Muscle of leg (tissue), 11 donors: ENCODE results near the gene ABLIM2. TPM values are rescaled to one million over a fixed set of nuclear protein-coding genes. Genes with fewer than 3 reads are reported as not detected.

Experiments used
- DNase-seq: peaks from one replicate; pipeline ENCODE4 v3.0.0; 2013
- H3K27ac ChIP-seq: one replicate; pipeline ENCODE4 v1.5.1; 2013; ENCODE audit warnings: mild to moderate bottlenecking, low read length, control low read depth
- H3K27me3 ChIP-seq: one replicate; pipeline ENCODE4 v1.6.1; 2013; ENCODE audit warnings: low read length; ENCODE audit not compliant: control insufficient read depth, insufficient read depth
- H3K36me3 ChIP-seq: one replicate; pipeline ENCODE4 v1.6.1; 2013; ENCODE audit warnings: low read length; ENCODE audit not compliant: control insufficient read depth, insufficient read depth
- H3K4me1 ChIP-seq: one replicate; pipeline ENCODE4 v1.6.1; 2013; ENCODE audit warnings: low read length; ENCODE audit not compliant: control insufficient read depth, insufficient read depth
- H3K4me3 ChIP-seq: one replicate; pipeline ENCODE4 v1.5.1; 2013; ENCODE audit warnings: low read length, control low read depth
- H3K9me3 ChIP-seq: replicated peaks from 2 replicates; pipeline ENCODE4 v1.6.1; 2013; ENCODE audit warnings: low read depth, low read length; ENCODE audit not compliant: control insufficient read depth
- WGBS: methylation state at CpG from one replicate; pipeline ENCODE4 v1.1.5; 2013; ENCODE audit warnings: missing lambda C conversion rate; ENCODE audit not compliant: insufficient coverage; 5-methylcytosine and 5-hydroxymethylcytosine counted together
- polyA plus RNA-seq, 8 donors: library from polyadenylated mRNA; unstranded; fragments of 120-200 nt; gene quantifications; one replicate each; pipeline versions ENCODE4 v1.2.1 to v1.2.3, GENCODE V29; 2013; ENCODE audit warnings: inconsistent platforms in 1 of 8, low replicate concordance in 1 of 8; ENCODE audit not compliant: insufficient read length in 8 of 8, insufficient read depth in 1 of 8
- total RNA-seq: library from RNA; stranded (reverse); fragments of 120-200 nt; gene quantifications from one replicate; pipeline ENCODE4 v1.2.4, GENCODE V29; 2013

The ABLIM2 gene
- total and polyA plus RNA-seq, 9 donors, result 3.1 to 10.5 (median 5.7) TPM

DNA sequence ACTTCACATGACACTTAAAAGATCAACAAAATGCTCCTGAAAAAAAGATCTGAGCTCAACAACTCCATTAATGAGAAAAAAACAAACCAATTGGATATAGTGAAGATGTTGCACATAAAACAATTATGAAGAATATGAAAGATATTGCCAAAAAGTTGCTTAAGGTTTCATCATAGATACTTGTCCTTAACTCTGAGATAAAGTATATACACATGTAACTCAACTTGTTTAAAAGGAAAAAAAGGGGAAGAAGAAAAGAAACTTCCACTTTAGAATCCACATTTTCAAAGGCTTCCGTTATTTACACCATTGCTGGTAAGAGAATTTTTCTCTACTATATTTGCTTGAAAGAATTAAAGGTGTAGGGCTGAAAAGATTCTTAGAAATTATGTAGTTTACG, 221.6 kb downstream of the ABLIM2 start:
- peaks cover 6% of the 10 kb centered on the region for H3K9me3 ChIP-seq
- whole genome bisulfite sequencing, result no CpG with 5 or more reads among the region's 2 CpGs
- H3K4me1 ChIP-seq, result peaks cover 14% of the 10 kb centered on the region
- peaks cover 6% of the 10 kb centered on the region for H3K36me3 ChIP-seq
- peaks cover 4% of the 10 kb centered on the region for H3K27me3 ChIP-seq
- H3K4me3 ChIP-seq, result no peak overlapping the region
- no peak for DNase-seq
- no peak overlapping the region for H3K27ac ChIP-seq

- H3K27ac ChIP-seq, result no peak overlapping the region
- peaks cover 24% of the 10 kb centered on the region for H3K4me1 ChIP-seq
- H3K36me3 ChIP-seq, result peaks cover 6% of the 10 kb centered on the region
- no peak for DNase-seq
- H3K27me3 ChIP-seq, result peaks cover 4% of the 10 kb centered on the region
- H3K4me3 ChIP-seq, result no peak overlapping the region
- WGBS, result 40% methylated on average over 7 of the region's 14 CpGs
- H3K9me3 ChIP-seq, result peaks cover 6% of the 10 kb centered on the region
Observed at GRCh38 chr4:7933651-7934510, 224.7 kb downstream of the ABLIM2 start.

- DNase-seq, result peak; percentile 79
- Histone ChIP-seq H3K9me3 (peaks cover 6% of the 10 kb centered on the region), H3K27me3 (no peaks in the 10 kb centered on the region), H3K4me3 (no peak overlapping the region), H3K36me3 (peaks cover 6% of the 10 kb centered on the region), H3K27ac (no peak overlapping the region), H3K4me1 (peaks cover 17% of the 10 kb centered on the region)
- WGBS, result no CpG with 5 or more reads among the region's 1 CpG
Observed at GRCh38 chr4:7932287-7932686, 226.3 kb downstream of the ABLIM2 start.

DNA sequence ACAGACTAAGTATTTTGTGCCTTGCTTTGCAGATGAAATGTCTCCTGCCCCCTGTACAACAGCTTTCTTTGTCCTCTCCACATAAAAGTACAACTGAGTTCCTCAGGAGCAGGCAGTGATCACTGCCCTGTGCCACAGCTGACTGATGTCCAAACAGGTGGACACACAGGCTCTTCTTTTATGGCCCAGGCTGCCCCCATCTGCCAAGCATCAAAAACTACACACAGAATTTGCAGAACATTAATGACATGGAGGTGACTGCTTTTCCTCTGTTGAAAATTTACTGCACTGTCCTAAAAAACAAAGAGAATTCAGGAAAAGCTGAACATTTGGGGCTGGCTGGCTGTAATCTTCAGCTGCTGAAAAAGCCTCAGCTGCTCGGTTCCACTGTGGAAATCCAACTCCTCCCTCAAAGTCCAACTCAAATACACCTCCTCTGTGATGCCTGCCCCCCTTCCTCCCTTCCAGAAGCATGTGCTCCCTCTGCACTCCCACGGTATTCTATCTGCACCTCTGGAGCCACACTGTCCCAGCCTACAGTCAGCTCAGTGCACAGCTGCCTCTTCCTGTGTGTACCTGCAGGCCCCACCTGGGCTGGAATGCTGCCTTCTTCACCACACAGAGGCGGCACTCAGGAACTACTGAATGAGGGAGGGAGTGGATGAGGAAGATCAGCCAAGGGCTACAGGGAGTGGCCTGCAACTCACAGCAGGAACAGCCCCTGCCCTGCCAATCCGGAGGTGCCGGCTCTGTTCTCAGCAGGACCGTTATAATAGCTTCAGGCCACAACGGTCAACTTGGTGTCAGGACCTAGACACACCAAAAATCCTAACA, 229.3 kb downstream of the ABLIM2 start:
- H3K36me3 ChIP-seq, result peaks cover 6% of the 10 kb centered on the region
- no peak overlapping the region for H3K4me3 ChIP-seq
- 5% methylated on average over 5 of the region's 7 CpGs for WGBS
- no peaks in the 10 kb centered on the region for H3K27me3 ChIP-seq
- peak; percentile 75 for DNase-seq
- peaks cover 6% of the 10 kb centered on the region for H3K9me3 ChIP-seq
- H3K4me1 ChIP-seq, result peaks cover 25% of the 10 kb centered on the region
- no peak overlapping the region for H3K27ac ChIP-seq

DNA sequence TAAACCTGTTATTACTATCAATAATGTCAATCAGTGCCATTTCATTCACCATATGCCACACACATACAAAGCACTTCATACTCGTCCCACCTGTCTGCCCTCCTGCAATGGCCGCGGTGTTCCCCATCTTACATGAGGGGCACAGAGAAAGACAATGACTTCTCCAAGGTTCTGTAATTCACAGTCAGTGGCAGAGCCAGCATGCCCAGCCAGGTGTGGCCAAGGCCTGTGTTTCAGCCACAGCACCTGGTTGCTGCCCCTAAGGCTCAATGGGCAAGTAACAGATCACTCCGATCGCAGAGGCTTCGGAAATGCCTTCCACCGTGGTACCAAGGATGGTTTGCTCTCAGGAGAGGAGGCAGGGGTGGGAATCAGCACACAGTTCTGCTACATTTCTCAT, 229.9 kb downstream of the ABLIM2 start:
- no peak for DNase-seq
- WGBS, result 87% methylated on average over 5 of the region's 7 CpGs
- no peak overlapping the region for H3K4me3 ChIP-seq
- H3K27ac ChIP-seq, result no peak overlapping the region
- H3K9me3 ChIP-seq, result peaks cover 4% of the 10 kb centered on the region
- peaks cover 25% of the 10 kb centered on the region for H3K4me1 ChIP-seq
- peaks cover 6% of the 10 kb centered on the region for H3K36me3 ChIP-seq
- H3K27me3 ChIP-seq, result no peaks in the 10 kb centered on the region

GRCh38 chr4:7926822-7927221, 231.8 kb downstream of the ABLIM2 start:
- no peak overlapping the region for H3K27ac ChIP-seq
- H3K36me3 ChIP-seq, result no peaks in the 10 kb centered on the region
- no peak overlapping the region for H3K4me3 ChIP-seq
- no peaks in the 10 kb centered on the region for H3K9me3 ChIP-seq
- no peaks in the 10 kb centered on the region for H3K27me3 ChIP-seq
- H3K4me1 ChIP-seq, result peaks cover 25% of the 10 kb centered on the region
- 93% methylated on average over 3 of the region's 7 CpGs for WGBS
- DNase-seq, result no peak

DNA sequence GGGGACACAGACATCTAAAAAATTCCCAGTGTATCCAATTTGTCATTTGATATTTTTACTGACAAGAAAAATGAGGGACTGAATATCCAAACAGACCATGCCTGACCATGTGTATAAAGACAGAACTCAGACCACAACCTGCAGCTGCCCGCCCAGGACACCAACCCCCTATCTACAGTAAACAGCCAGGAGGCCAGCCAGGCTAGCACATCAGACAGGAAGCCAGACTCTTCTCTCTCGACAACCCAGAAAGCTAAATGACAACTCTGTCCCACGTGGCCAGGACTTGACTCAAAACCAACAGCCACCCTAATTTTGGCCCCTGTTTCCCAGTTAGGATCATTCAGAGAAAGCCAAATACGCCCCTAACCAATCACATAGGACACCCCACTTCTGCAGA, 234.0 kb downstream of the ABLIM2 start:
- H3K27ac ChIP-seq, result no peak overlapping the region
- H3K9me3 ChIP-seq, result no peaks in the 10 kb centered on the region
- no peak overlapping the region for H3K4me3 ChIP-seq
- no peaks in the 10 kb centered on the region for H3K36me3 ChIP-seq
- DNase-seq, result no peak
- no peaks in the 10 kb centered on the region for H3K27me3 ChIP-seq
- H3K4me1 ChIP-seq, result peaks cover 18% of the 10 kb centered on the region
- 57% methylated on average over 4 of the region's 4 CpGs for WGBS

- H3K36me3 ChIP-seq, result no peaks in the 10 kb centered on the region
- H3K27ac ChIP-seq, result no peak overlapping the region
- WGBS, result 23% methylated on average over 3 of the region's 7 CpGs
- H3K4me3 ChIP-seq, result no peak overlapping the region
- no peaks in the 10 kb centered on the region for H3K27me3 ChIP-seq
- H3K4me1 ChIP-seq, result peaks cover 14% of the 10 kb centered on the region
- DNase-seq, result no peak
- no peaks in the 10 kb centered on the region for H3K9me3 ChIP-seq
Observed at GRCh38 chr4:7924163-7924562, 234.4 kb downstream of the ABLIM2 start.

GRCh38 chr4:7922466-7922865, 236.1 kb downstream of the ABLIM2 start:
- no peaks in the 10 kb centered on the region for H3K9me3 ChIP-seq
- peaks cover 9% of the 10 kb centered on the region for H3K4me1 ChIP-seq
- no peak for DNase-seq
- 90% methylated on average over 2 of the region's 7 CpGs for WGBS
- H3K27ac ChIP-seq, result no peak overlapping the region
- H3K36me3 ChIP-seq, result no peaks in the 10 kb centered on the region
- H3K27me3 ChIP-seq, result no peaks in the 10 kb centered on the region
- H3K4me3 ChIP-seq, result no peak overlapping the region

DNA sequence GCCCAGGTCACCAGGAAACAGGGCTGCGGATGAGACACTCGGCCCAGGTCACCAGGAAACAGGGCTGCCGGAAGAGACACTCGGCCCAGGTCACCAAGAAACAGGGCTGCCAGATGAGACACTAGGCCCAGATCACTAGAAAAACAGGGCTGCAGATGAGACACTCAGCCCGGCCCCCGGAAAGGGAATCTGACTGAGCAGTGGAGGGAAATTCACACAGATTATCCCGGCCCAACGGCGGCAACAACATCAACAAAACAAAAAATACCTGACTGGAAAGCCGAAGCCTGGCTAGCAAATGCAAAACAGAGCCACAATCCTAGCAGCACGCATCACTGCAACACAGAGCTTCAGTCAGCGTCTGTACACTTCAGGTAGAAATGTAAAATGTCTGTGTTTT, 239.6 kb downstream of the ABLIM2 start:
- Histone ChIP-seq H3K4me1 (no peaks in the 10 kb centered on the region), H3K27ac (no peak overlapping the region), H3K36me3 (no peaks in the 10 kb centered on the region), H3K4me3 (no peak overlapping the region), H3K27me3 (no peaks in the 10 kb centered on the region), H3K9me3 (no peaks in the 10 kb centered on the region)
- WGBS, result no CpG with 5 or more reads among the region's 12 CpGs
- no peak for DNase-seq
